HG02571 (cell line): ENCODE data around the gene ARHGAP29.

ENCODE experiments used
- ATAC-seq: cut with Tn5 transposase; IDR thresholded peaks from one replicate; pipeline ENCODE4 v1.9.1; 2021; ENCODE audit warnings: mild to moderate bottlenecking, moderate library complexity; ENCODE audit not compliant: unreplicated experiment

The ARHGAP29 gene

GRCh38 chr1:94126651-94127050, 110.7 kb downstream of the ARHGAP29 start:
- no peak for ATAC-seq

GRCh38 chr1:94125551-94126514, 111.6 kb downstream of the ARHGAP29 start:
- no peak for ATAC-seq

GRCh38 chr1:94124538-94124937, 112.8 kb downstream of the ARHGAP29 start:
- no peak for ATAC-seq

- no peak for ATAC-seq
Observed at GRCh38 chr1:94122201-94122970, 115.0 kb downstream of the ARHGAP29 start.
